ENCODE results near the gene KLC3. TPM values are rescaled to one million over a fixed set of nuclear protein-coding genes. Genes with fewer than 3 reads are reported as not detected.

KLC3 gene
- total and polyA plus RNA-seq, 2 donors (not counting 1 experiment from before 2014, with no cell fraction given) = not detected

- ATAC-seq (ENCODE audit: low read depth) = no peak
- ChIA-PET CTCF (no interaction called here), POLR2A (no interaction called here)
- no peak for DNase-seq
- Histone ChIP-seq H3K9ac (ENCODE audit: low read length) (no peak overlapping the region), H3K4me1 (ENCODE audit: control insufficient read depth in 2 of 2, insufficient read depth in 2 of 2, low read length in 2 of 2) (no peaks in the 10 kb centered on the region), H3K27me3 (replicated peaks in 1 of 4; ENCODE audit: control extremely low read depth in 1 of 4, control insufficient read depth in 3 of 4, insufficient read depth in 4 of 4, low read length in 3 of 4) (peaks cover 0 to 17% (median 0%) of the 10 kb centered on the region in 4 experiments), H3K79me2 (ENCODE audit: control insufficient read depth, insufficient read depth, low read length) (no peaks in the 10 kb centered on the region), H3K9me3 (ENCODE audit: control extremely low read depth in 1 of 3, control insufficient read depth in 2 of 3, insufficient read depth in 1 of 3, low read length in 2 of 3) (no peaks in the 10 kb centered on the region), H3K4me3 (ENCODE audit: control extremely low read depth in 1 of 5, extremely low read depth in 1 of 5, insufficient read depth in 1 of 5, low read depth in 2 of 5, low read length in 4 of 5) (no peak overlapping the region), H2AFZ (ENCODE audit: insufficient read depth, low read depth, low read length, poor library complexity, severe bottlenecking) (no peak overlapping the region), H4K20me1 (ENCODE audit: control insufficient read depth, insufficient read depth, low read length, poor library complexity, severe bottlenecking) (no peaks in the 10 kb centered on the region), H3K27ac (ENCODE audit: low read length in 2 of 2) (no peak overlapping the region), H3K36me3 (replicated peaks in 1 of 2; ENCODE audit: control extremely low read depth in 1 of 2, control insufficient read depth in 1 of 2, extremely low read depth in 1 of 2, insufficient read depth in 2 of 2, low read length in 1 of 2) (no peaks in the 10 kb centered on the region), H3K4me2 (replicated peaks; ENCODE audit: low read depth, low read length, poor library complexity, severe bottlenecking) (no peak overlapping the region)
- 82% methylated on average over 24 of the region's 25 CpGs for WGBS (ENCODE audit: insufficient coverage)
- intact Hi-C loops (cut with micrococcal nuclease) = no loop called here
- H3K27ac Mint-ChIP-seq = no peak overlapping the region
- H3K27me3 Mint-ChIP-seq = peaks cover 18% of the 10 kb centered on the region
- TF ChIP-seq CTCF (IDR thresholded peaks at IDR 0.05) = no peak
- no peak for TF ChIP-seq EZH2 (IDR thresholded peaks at IDR 0.05; ENCODE audit: borderline replicate concordance, insufficient read depth, low read depth, low read length, poor library complexity, severe bottlenecking)
- H3K9me3 Mint-ChIP-seq (ENCODE audit: insufficient read depth) = no peaks in the 10 kb centered on the region
- no peak overlapping the region for H3K4me3 Mint-ChIP-seq
- H3K4me1 Mint-ChIP-seq = no peaks in the 10 kb centered on the region
These were observed 7.2 kb downstream of the KLC3 start for GRCh38 chr19:45347570-45348366.

GRCh38 chr19:45348367-45349125, 8.0 kb downstream of the KLC3 start:
- H3K4me1 ChIP-seq (ENCODE audit: control insufficient read depth in 2 of 2, insufficient read depth in 2 of 2, low read length in 2 of 2) = no peaks in the 10 kb centered on the region
- POLR2A ChIA-PET = no interaction called here
- no peak overlapping the region for H3K4me2 ChIP-seq (replicated peaks; ENCODE audit: low read depth, low read length, poor library complexity, severe bottlenecking)
- Mint-ChIP-seq H3K9me3 (ENCODE audit: insufficient read depth) (no peaks in the 10 kb centered on the region), H3K4me3 (no peak overlapping the region), H3K27ac (no peak overlapping the region), H3K4me1 (no peaks in the 10 kb centered on the region), H3K27me3 (peaks cover 16% of the 10 kb centered on the region)
- CTCF ChIA-PET = no interaction called here
- 82% methylated on average over 23 of the region's 23 CpGs for WGBS (ENCODE audit: insufficient coverage)
- H3K9ac ChIP-seq (ENCODE audit: low read length) = no peak overlapping the region
- no peaks in the 10 kb centered on the region for H3K79me2 ChIP-seq (ENCODE audit: control insufficient read depth, insufficient read depth, low read length)
- no peaks in the 10 kb centered on the region for H3K9me3 ChIP-seq (ENCODE audit: control extremely low read depth in 1 of 3, control insufficient read depth in 2 of 3, insufficient read depth in 1 of 3, low read length in 2 of 3)
- no peak overlapping the region for H3K4me3 ChIP-seq (ENCODE audit: control extremely low read depth in 1 of 5, extremely low read depth in 1 of 5, insufficient read depth in 1 of 5, low read depth in 2 of 5, low read length in 4 of 5)
- H3K36me3 ChIP-seq (replicated peaks in 1 of 2; ENCODE audit: control extremely low read depth in 1 of 2, control insufficient read depth in 1 of 2, extremely low read depth in 1 of 2, insufficient read depth in 2 of 2, low read length in 1 of 2) = peaks cover under 1 to 2% of the 10 kb centered on the region in 2 experiments
- H4K20me1 ChIP-seq (ENCODE audit: control insufficient read depth, insufficient read depth, low read length, poor library complexity, severe bottlenecking) = no peaks in the 10 kb centered on the region
- peaks cover 0 to 17% (median 0%) of the 10 kb centered on the region in 4 experiments for H3K27me3 ChIP-seq (replicated peaks in 1 of 4; ENCODE audit: control extremely low read depth in 1 of 4, control insufficient read depth in 3 of 4, insufficient read depth in 4 of 4, low read length in 3 of 4)
- ATAC-seq (ENCODE audit: low read depth) = no peak
- no peak for DNase-seq
- intact Hi-C loops (cut with micrococcal nuclease) = no loop called here
- TF ChIP-seq EZH2 (IDR thresholded peaks at IDR 0.05; ENCODE audit: borderline replicate concordance, insufficient read depth, low read depth, low read length, poor library complexity, severe bottlenecking) (no peak), CTCF (IDR thresholded peaks at IDR 0.05) (no peak)
- H3K27ac ChIP-seq (ENCODE audit: low read length in 2 of 2) = no peak overlapping the region
- H2AFZ ChIP-seq (ENCODE audit: insufficient read depth, low read depth, low read length, poor library complexity, severe bottlenecking) = no peak overlapping the region

Measured in B cell (primary cell).